Osteoblast (primary cell): ENCODE measurements around the gene CD151. TPM values are rescaled to one million over a fixed set of nuclear protein-coding genes. Genes with fewer than 3 reads are reported as not detected.
A peak's percentile ranks its signal among the peaks of the same experiment; 100 is the strongest.

ENCODE experiments used
- DNase-seq: peaks from one replicate; pipeline ENCODE4 v3.0.0; 2011; ENCODE audit warnings: low spot score, mixed read lengths; ENCODE audit not compliant: insufficient read length; ENCODE audit errors: missing footprints
- H2AFZ ChIP-seq: 2 replicates; pipeline ENCODE4 v1.6.0; 2011; ENCODE audit warnings: mild to moderate bottlenecking, low read length
- H3K27ac ChIP-seq: 2 replicates; pipeline ENCODE4 v1.5.1; 2011; ENCODE audit warnings: mild to moderate bottlenecking, low read depth, low read length, moderate library complexity
- H3K27me3 ChIP-seq: 2 replicates; pipeline ENCODE4 v1.6.0; 2012; ENCODE audit warnings: mild to moderate bottlenecking, control low read depth, inconsistent platforms, low read length, moderate library complexity; ENCODE audit not compliant: insufficient read depth
- H3K36me3 ChIP-seq: 2 replicates; pipeline ENCODE4 v1.5.1; 2011; ENCODE audit warnings: mild to moderate bottlenecking, low read length, control low read depth, moderate library complexity; ENCODE audit not compliant: insufficient read depth
- H3K4me1 ChIP-seq: 2 replicates; pipeline ENCODE4 v1.5.1; 2011; ENCODE audit warnings: mild to moderate bottlenecking, low read length, control low read depth, moderate library complexity; ENCODE audit not compliant: insufficient read depth
- H3K4me2 ChIP-seq: 2 replicates; pipeline ENCODE4 v1.6.0; 2011; ENCODE audit warnings: mild to moderate bottlenecking, low read length; ENCODE audit not compliant: insufficient read depth
- H3K4me3 ChIP-seq: fragments of 200-600 bp; sonication (generic); 3 replicates; pipeline ENCODE4 v1.5.1; 2012; ENCODE audit warnings: mild to moderate bottlenecking, low read length, inconsistent platforms; ENCODE audit not compliant: insufficient read depth
- H3K79me2 ChIP-seq: 2 replicates; pipeline ENCODE4 v1.6.0; 2012; ENCODE audit warnings: mild to moderate bottlenecking, low read length, control low read depth, inconsistent platforms; ENCODE audit not compliant: insufficient read depth
- H3K9me3 ChIP-seq: 2 replicates; pipeline ENCODE4 v1.5.1; 2011; ENCODE audit warnings: low read depth, low read length, control low read depth
- H4K20me1 ChIP-seq: 2 replicates; pipeline ENCODE4 v1.6.0; 2012; ENCODE audit warnings: mild to moderate bottlenecking, low read length, control low read depth; ENCODE audit not compliant: insufficient read depth
- total RNA-seq: library from RNA; depleted of rRNA; stranded (reverse); fragments of >200 nt; gene quantifications from 2 replicates; pipeline ENCODE4 v1.2.3, GENCODE V29; 2012
- TF ChIP-seq, protein P1 (sequence below): IDR thresholded peaks from 2 replicates; pipeline ENCODE4 v1.5.1; 2011; ENCODE audit warnings: mild to moderate bottlenecking, low read depth, low read length, moderate library complexity; ENCODE audit errors: extremely low read depth

CD151 gene
- total RNA-seq, 1 donor = 416 TPM

DNA sequence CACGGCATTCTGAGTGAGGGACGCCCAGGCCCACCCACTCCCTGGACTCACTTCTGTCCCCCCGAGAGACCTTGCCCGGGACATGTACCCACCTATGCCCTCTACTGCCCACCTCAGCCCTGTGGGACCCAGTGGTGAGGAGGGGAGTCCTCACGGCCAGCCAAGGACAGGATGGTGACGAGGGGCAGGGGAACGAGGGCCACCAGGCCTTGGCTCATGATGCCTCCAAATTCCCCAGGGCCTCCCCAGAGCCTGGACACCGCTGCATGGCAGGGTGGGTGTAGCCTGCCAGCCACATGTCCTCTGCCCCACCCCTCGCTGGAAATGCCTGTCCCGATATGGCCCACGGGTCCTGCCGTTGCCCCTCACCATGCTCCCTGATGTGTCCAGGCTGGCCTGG is 36.0 kb downstream of the CD151 start:
- Histone ChIP-seq H3K4me2 (no peak overlapping the region), H3K79me2 (no peaks in the 10 kb centered on the region), H3K4me3 (no peak overlapping the region), H3K36me3 (peaks cover 15% of the 10 kb centered on the region), H2AFZ (no peak overlapping the region), H3K27me3 (no peaks in the 10 kb centered on the region), H4K20me1 (peaks cover 26% of the 10 kb centered on the region), H3K4me1 (peaks cover 2% of the 10 kb centered on the region), H3K27ac (no peak overlapping the region), H3K9me3 (no peaks in the 10 kb centered on the region)
- DNase-seq = no peak
- TF ChIP-seq, protein P1, sequence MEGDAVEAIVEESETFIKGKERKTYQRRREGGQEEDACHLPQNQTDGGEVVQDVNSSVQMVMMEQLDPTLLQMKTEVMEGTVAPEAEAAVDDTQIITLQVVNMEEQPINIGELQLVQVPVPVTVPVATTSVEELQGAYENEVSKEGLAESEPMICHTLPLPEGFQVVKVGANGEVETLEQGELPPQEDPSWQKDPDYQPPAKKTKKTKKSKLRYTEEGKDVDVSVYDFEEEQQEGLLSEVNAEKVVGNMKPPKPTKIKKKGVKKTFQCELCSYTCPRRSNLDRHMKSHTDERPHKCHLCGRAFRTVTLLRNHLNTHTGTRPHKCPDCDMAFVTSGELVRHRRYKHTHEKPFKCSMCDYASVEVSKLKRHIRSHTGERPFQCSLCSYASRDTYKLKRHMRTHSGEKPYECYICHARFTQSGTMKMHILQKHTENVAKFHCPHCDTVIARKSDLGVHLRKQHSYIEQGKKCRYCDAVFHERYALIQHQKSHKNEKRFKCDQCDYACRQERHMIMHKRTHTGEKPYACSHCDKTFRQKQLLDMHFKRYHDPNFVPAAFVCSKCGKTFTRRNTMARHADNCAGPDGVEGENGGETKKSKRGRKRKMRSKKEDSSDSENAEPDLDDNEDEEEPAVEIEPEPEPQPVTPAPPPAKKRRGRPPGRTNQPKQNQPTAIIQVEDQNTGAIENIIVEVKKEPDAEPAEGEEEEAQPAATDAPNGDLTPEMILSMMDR = no peak

DNA sequence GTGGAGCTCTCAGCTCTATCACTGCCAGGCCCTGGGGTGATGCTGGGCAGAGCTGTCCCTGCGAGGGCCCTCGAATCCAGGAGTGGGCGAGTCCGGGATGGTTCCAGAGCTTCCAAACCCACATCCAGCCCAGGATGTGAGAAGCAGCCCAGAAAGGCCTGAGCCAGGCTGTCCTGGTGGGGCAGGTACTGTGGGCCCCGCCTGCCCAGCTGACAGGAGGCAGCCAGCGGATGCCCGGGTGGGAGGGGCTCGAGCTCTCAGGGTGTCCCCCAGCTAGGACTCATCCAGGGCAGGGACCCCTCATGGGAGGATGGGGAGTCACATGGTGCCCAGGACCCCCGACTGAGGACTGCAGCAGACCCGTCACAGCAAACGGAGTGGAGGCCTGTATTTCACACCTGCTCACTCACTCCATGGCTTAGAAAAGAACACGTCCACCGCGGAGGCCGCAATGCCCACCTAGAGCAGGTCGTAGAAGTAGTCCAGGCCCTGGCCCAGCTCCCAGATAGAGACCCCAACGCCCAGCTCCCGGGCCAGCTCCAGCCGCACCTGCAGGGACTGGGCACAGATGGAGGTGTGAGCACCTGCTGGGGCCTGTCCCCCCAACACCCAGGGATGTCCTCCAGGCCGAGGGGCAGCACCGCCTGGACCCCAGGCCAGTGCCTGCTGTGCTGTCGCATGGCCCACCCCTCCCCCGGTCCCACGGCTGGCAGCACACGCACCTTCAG is 36.8 kb downstream of the CD151 start:
- Histone ChIP-seq H3K4me3 (no peak overlapping the region), H3K27ac (no peak overlapping the region), H2AFZ (no peak overlapping the region), H3K27me3 (no peaks in the 10 kb centered on the region), H3K36me3 (peaks cover 15% of the 10 kb centered on the region), H3K4me1 (peaks cover 2% of the 10 kb centered on the region), H3K4me2 (no peak overlapping the region), H3K9me3 (no peaks in the 10 kb centered on the region), H3K79me2 (no peaks in the 10 kb centered on the region), H4K20me1 (peaks cover 26% of the 10 kb centered on the region)
- DNase-seq = no peak
- TF ChIP-seq, protein P1 = no peak

DNA sequence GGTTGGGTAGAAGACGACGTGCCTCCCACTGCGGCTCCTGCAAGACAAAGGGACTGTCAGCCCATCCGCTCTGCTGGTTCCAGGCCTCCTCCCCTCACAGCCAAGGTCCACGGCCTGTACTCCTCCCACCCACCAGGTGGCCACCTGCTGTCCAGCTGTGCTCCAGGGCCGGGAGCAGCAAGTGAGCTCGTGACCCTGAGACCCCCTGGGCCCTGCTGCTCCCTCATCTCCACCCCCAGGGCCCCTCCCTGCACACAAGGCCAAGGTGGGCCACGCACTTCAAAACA is 37.3 kb downstream of the CD151 start:
- H3K27ac ChIP-seq = no peak overlapping the region
- DNase-seq = peak; percentile 94
- no peak overlapping the region for H3K4me2 ChIP-seq
- H2AFZ ChIP-seq = no peak overlapping the region
- TF ChIP-seq, protein P1 = no peak
- H3K4me3 ChIP-seq = no peak overlapping the region
- H3K4me1 ChIP-seq = peaks cover 2% of the 10 kb centered on the region
- H3K9me3 ChIP-seq = no peaks in the 10 kb centered on the region
- H3K27me3 ChIP-seq = no peaks in the 10 kb centered on the region
- H4K20me1 ChIP-seq = peaks cover 26% of the 10 kb centered on the region
- H3K36me3 ChIP-seq = peaks cover 15% of the 10 kb centered on the region
- no peaks in the 10 kb centered on the region for H3K79me2 ChIP-seq

DNA sequence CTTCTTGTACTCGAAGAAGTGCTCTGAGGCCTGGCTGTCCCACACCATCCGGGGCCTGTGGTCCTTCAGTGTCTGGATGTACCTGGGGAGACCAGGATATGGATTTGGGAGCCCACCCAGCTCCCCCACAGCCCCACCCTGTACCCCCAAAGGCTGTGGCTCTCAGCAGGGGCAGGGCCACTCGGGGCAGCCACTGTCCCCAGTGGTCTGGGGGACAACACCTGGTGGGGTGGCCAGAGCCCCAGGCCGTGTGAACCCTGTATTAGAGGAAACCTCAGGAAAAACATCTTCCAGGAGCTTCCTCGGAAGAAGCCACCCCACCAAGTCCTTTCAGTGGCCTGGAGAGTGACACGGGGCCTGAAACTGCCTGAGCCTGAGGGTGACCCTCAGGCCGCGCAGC is 37.7 kb downstream of the CD151 start:
- no peaks in the 10 kb centered on the region for H3K79me2 ChIP-seq
- peaks cover 26% of the 10 kb centered on the region for H4K20me1 ChIP-seq
- H3K4me2 ChIP-seq = no peak overlapping the region
- H3K4me1 ChIP-seq = peaks cover 2% of the 10 kb centered on the region
- no peaks in the 10 kb centered on the region for H3K9me3 ChIP-seq
- DNase-seq = no peak
- TF ChIP-seq, protein P1 = no peak
- no peaks in the 10 kb centered on the region for H3K27me3 ChIP-seq
- H3K36me3 ChIP-seq = peaks cover 14% of the 10 kb centered on the region
- H2AFZ ChIP-seq = no peak overlapping the region
- no peak overlapping the region for H3K27ac ChIP-seq
- H3K4me3 ChIP-seq = no peak overlapping the region
